ENCODE data around the gene FOXP2.

GRCh38 chr7:114650491-114650890, 235.9 kb downstream of the FOXP2 start:
- TF ChIP-seq CTCF (IDR thresholded peaks at IDR 0.05) (no peak), POLR2A (IDR thresholded peaks at IDR 0.05) (no peak)
